ENCODE data around the gene RPL26.

DNA sequence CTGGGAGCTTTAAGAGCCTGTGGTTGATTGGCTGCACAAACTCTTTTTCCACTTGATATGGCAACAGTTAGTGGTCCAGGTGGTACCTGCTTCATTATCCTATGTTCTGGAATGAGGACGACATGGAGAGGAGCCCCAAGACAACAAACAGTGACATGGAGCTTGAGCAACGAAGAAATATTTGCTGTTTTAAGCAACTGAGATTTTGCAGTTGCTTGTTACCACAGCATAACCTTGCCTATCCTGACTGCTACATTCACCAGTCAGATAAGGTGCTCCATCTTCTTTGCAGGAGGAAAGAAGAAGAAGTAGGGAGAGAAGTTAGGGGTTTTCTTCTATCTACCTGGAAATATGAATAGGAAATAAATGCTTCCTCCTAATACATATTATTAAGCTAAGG lies 50.9 kb downstream of the RPL26 start:
- TF ChIP-seq, protein P1, sequence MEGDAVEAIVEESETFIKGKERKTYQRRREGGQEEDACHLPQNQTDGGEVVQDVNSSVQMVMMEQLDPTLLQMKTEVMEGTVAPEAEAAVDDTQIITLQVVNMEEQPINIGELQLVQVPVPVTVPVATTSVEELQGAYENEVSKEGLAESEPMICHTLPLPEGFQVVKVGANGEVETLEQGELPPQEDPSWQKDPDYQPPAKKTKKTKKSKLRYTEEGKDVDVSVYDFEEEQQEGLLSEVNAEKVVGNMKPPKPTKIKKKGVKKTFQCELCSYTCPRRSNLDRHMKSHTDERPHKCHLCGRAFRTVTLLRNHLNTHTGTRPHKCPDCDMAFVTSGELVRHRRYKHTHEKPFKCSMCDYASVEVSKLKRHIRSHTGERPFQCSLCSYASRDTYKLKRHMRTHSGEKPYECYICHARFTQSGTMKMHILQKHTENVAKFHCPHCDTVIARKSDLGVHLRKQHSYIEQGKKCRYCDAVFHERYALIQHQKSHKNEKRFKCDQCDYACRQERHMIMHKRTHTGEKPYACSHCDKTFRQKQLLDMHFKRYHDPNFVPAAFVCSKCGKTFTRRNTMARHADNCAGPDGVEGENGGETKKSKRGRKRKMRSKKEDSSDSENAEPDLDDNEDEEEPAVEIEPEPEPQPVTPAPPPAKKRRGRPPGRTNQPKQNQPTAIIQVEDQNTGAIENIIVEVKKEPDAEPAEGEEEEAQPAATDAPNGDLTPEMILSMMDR (IDR thresholded peaks at IDR 0.05; ENCODE audit: low read depth, low read length, poor library complexity, severe bottlenecking): no peak
- TF ChIP-seq EZH2phosphoT487 (IDR thresholded peaks at IDR 0.05; ENCODE audit: borderline replicate concordance, low read length): no peak
